Measurements from ENCODE around the gene NCBP3.
A peak's percentile ranks its signal among the peaks of the same experiment; 100 is the strongest.
"Not testable (repeated sequence)": the region's sequence is repeated elsewhere in the genome, so short reads cannot be mapped to it uniquely, and the experiment has no call there.

NCBP3 gene

DNA sequence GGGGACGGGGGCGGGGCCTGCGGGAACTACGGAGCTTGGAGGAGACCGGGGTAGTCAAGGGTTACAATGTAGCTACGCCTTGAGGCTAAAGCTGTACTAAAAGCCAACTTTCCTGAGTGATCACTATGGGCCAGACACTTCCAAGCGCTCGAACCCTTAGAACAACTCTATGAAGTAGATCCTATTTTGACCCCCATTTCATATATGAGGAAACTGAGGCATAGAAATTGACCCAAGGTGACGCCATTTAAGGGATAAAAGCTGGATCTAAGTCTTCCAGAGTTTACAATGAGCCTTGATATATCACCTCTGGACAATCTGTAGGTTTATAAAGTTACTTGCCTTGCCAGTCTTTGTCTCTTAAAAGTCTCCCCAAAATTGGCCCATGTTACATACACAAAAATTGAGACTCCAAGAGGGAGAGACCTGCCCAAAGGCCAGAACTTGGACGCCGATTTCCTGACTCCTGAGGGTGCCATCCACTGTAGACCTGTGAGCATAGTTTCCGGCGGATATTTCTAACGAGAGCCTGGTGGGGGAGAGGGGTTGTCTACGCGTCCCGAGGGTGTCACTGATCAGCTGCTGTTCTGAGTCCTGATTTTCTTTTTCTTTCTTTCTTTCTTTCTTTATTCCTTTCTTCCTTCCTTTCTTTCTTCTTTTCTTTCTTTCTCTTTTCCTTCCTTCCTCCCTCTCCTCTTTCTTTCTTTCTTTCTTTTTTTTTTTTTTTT, 555 bp upstream of the NCBP3 start:
- DNase-seq (ENCODE audit: low read depth in 2 of 2): no peak

DNA sequence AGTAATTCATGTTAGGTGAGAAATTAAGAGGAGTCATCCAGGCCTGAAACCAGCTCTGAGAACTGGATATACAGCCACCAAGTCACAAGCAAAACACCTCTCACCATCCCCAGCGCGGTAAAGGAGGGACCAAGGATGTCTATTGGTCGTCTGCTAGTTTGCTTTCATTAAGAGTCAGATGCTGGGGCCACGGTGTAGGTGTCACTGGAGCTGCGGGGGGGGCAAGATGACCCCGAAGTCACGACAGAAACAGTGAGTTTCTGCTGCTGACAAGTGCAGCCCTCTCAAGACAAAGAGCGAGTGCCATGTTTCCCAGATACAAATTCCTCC, 790 bp downstream of the NCBP3 start:
- peak; percentile 17 to 23 for DNase-seq (ENCODE audit: low read depth in 2 of 2)

DNA sequence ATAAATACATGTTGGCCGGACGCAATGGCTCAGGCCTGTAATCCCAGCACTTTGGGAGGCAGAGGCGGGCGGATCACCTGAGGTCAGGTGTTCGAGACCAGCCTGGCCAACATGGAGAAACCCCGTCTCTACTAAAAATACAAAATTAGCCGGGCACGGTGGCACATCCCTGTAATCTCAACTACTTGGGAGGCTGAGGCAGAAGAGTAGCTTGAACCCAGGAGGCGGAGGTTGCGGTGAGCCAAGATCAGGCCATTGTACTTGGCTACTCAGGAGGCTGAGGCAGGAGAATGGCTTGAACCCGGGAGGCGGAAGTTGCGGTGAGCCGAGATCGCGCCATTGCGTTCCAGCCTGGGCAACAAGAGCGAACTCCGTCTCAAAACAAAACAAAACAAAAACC, 1.5 kb downstream of the NCBP3 start:
- DNase-seq (ENCODE audit: low read depth in 2 of 2): not testable (repeated sequence)

DNA sequence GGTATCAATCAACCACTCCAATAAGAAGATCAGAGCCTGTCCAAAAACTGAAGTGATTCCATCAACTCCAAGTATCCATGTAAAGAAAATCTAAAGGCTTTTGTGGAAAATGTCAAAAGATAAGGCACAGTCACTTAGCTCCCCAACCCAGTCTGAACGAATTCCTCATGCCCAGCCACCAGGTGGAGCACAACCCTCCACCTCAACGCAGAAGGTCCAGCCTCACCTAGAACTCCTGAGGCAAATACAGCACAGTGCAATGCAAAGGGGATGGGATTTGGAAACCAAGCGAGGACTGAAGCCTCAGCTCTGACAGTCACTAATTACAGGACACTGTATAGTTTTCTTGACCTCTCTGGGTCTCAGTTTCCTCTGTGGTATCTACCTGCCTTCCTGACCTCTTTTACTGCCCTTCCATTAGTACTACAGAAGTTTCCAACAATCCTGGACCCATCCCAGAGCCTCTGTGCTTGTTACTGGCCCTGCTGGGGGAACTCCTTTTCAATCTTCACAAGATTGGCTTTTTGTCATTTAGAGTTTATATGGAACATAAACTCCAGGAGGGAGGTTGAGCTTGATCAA, 2.0 kb downstream of the NCBP3 start:
- peak; percentile 37 for DNase-seq (ENCODE audit: low read depth in 2 of 2)

DNA sequence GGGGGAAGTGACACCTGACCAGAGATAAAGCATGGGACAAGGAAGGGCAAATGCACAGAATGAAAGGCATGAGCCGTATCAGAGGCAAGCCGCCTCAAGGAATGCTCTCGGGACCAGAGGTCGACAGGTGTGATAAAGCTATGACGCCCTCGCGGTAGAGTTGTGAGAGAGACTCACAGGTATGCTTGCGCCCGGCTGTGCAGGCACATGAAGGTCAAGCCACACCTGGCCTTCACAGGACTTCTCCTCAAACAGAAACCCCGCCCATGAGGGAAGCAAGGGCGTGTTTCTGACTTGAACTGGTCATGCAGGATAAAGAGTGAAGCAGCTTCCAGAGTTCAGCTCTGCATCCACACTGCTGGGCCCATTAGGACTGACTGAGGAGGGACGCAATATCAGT, 7.8 kb downstream of the NCBP3 start:
- no peak for DNase-seq (ENCODE audit: low read depth in 2 of 2)

DNA sequence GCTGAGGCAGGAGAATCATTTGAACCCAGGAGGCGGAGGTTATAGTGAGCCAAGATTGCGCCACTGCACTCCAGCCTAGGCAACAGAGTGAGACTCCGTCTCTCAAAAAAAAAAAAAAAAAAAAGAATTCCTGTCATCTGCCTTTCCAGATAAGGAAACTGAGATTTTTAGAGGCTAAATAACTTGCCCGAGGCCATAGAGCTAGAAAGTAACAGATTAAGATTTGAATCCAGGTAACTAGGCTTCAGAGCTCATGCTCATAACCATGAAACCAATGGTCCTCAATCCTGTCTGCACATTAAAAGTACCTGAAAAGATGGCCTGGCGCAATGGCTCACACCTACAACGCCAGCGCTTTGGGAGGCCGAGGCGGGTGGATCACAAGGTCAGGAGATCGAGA, 9.5 kb downstream of the NCBP3 start:
- DNase-seq (ENCODE audit: low read depth in 2 of 2): no peak

DNA sequence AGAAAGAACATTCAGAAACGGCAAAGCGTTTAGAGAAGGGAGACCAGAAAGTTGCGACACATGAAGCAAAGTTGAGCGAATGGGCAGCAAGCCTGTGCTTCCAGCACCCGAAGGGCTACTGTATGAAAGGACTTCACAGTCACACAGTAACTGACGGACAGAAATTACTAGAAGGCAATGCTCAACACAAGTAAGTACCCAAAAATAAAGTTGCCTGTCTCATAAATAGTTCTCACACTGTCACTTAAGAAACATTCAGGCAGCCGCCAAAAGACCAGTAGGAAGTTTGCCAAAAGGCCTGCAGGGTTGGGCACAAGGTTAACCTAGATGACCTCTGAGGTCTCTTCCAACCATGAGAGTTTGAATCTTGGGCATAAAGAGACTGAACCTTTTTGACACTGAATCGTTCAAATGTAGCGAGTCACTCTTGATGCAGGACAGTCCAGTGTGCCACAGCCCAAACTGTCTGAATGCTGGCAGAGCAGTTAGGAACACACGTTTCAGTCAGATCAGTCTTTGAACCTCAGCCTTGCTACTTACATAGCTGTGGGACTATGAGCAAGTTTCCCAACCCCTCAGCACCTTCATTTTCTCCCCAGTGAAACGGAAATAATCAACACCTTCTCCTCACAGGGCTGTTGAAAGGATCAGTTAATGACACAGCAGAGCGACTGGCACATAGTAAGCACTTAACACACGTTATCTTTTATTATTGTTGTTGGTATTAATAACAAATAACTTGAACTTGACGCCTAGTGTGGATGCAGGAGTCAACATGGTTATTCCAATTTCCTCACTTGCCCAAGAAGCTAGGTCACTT, 10.4 kb downstream of the NCBP3 start:
- DNase-seq (ENCODE audit: low read depth in 2 of 2): no peak

DNA sequence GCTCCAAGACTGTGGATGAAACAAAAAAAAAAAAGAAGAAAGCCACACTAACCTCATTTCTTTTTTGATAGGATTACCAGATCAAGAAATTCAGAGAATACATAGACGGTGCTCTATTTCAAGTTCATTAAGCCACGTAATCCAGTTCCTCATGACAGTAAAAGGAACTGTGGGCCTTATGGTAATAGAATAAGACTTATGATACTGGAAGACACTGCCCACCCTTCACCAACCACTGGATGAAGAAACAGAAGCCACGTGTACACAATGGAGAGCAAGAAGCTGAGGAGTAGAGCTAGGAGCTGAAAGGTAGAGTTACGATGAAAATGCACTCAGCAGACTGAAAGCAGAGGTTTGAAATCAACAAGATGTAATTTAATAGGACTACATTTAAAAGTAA, 11.2 kb downstream of the NCBP3 start:
- DNase-seq (ENCODE audit: low read depth in 2 of 2): no peak

DNA sequence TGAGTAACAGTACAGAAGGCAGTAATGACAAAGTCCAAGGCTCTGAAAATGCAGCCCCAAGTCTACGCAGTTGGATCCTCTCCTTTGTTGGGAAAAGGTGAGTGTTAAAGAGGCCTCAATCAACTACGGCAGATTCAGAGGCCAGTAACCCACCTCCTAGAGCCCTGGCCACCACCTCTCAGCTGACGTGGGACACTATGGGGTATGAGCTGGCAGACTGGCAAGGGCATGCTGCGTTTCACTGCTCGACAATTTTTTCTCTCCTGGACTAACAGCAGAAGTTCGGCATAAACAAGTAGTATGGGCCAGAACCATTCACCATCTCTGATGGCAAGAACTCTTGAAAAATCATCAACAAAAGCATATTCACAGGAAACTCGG, 17.2 kb downstream of the NCBP3 start:
- DNase-seq (ENCODE audit: low read depth in 2 of 2): no peak

DNA sequence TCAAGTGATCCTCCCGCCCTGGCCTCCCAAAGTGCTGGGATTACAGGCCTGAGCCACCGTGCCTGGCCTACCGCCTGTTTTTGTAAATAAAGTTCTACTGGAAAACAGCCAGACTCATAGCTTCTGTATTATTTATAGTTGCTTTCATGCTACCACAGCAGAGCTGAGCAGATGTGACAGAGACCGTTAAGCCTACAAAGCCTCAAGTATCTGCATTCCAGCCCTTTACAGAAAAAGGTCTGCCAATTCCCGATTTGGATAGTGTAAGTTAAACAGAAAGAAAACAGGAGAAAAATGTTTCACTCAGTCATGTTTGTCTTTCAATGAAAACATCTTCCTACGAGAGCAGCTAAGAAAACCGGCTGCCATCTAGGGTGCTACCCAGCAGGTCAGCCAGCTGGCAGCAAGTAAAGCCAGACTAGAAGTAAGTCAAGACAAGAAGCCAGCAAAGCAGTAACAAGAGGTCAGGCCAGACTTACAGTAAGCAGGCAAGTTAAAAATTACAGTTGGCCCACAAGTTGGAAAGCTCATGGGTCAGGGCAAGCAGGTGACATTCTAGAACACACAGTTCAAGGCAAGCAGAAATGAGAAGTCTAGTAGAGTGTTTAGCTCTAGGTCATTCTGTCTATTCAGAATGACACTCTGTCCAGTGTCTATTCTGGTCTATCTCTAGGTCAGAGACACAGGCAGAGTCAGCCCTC, 17.7 kb downstream of the NCBP3 start:
- no peak for DNase-seq (ENCODE audit: low read depth in 2 of 2)

DNA sequence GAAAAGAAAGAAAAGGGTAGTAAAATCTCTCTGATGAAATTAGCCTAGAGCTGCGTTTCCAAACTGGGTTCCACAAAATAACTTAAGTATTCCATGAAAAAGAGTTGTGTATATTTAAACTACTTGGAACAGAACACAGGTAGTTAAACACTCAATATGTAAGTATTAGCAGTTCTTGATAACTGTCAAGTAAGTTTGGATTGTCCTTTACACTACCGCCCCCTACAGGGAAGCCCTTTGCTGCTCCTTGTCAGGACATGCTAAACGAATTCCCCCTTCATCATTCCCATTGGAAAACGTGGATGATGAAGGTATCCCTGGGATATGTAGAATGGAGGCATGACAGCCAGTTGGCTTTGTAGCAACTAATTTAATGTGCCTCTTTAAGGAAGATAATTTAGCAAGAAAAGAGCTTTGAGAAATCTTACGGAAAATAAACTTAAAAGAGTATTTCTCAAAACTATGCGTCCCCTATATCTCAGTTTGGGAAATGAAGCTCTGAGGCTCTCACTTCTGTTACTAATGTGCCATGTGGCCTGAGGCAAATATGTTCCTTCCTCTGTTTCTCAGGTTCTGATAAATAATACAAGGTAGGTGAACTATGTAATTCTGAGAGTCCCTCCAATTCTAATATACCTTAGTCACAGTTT, 18.8 kb downstream of the NCBP3 start:
- peak; percentile 30 to 71 for DNase-seq (ENCODE audit: low read depth in 2 of 2)

DNA sequence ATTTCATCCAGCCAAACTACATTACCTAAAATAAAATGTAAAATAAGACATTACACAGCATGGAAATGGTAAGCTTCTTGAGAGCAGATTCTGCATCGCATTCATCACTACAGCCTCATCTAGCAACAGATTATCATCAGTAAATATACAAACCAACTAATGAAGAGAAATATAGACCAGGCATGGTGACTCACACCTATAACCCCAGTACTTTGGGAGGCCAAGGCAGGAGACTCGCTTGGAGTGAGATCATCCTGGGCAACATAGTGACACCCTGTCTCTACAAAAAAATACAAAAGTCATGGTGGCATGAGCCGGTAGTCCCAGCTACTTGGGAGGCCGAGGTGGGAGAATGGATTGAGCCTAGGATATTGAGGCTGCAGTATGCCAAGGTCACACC, 19.9 kb downstream of the NCBP3 start:
- DNase-seq (ENCODE audit: low read depth in 2 of 2): no peak

DNA sequence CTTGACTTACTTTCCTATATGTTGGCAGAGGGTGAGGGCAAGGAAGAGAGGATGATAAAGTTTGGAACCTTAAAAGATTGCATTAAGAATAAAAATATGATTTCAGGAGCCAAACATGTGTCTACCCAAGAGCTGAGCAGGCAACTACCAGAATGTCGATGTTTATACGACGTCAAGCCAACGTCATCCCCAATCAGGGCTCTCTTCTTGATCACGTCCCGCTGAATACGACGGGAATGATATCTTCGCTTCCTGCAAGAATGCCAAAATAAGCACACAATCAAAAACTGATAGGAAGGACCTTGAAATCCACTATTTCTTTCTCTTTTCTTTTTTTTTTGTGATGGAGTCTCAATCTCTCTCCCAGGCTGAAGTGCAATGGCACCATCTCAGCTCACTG, 24.9 kb downstream of the NCBP3 start:
- DNase-seq (ENCODE audit: low read depth in 2 of 2): no peak

DNA sequence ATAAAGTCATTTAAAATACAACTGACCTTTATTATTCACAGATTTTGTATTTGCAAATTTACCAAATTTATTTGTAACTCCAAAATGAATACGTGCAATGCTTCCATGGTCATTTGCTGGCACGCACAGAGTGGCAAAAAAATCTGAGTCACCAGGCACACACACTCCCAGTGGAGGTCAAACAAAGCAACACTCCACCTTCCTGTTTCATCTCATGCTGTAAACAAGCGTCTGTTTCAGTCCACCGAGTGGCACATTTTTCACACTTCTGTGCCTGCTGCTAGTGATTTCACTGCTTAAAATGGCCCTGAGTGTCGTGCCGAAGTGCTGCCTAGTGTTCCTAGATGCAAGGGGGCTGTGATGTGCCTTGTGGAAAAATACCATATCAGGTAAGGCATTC, 27.3 kb downstream of the NCBP3 start:
- DNase-seq (ENCODE audit: low read depth in 2 of 2): no peak

DNA sequence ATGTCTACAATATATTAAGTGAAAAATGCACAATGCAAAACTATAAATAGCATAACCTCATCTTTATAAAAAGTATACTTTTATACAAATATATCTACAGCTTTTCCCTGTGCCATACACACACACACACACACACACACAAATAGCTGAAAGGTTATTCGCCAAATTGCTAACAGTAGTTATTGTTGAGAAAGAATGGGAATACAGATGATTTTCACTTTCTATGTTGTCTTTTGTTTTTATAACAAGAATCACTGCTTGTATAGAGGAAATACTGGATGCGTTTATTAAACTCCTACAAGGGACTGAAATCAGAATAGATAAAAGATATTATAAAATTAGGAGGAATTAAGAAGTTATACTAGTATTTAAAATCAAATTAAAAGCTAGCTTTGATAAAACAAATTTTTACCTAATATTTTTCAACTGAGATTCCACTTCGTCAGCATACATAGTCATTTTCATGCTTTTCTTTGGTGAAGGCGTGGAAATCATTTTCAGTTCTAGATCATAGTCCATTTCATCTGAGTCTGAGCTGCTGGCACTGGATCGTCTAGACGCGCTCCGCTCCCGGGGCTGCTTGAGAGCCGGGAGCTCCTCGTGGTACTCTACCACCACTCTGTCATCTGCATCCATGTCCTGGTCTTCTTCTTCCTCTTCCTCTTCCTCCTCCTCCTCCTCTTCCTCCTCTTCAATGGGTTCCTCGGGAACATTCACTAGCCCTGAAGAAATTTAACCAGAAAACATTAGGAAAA, 28.0 kb downstream of the NCBP3 start:
- DNase-seq (ENCODE audit: low read depth in 2 of 2): no peak

DNA sequence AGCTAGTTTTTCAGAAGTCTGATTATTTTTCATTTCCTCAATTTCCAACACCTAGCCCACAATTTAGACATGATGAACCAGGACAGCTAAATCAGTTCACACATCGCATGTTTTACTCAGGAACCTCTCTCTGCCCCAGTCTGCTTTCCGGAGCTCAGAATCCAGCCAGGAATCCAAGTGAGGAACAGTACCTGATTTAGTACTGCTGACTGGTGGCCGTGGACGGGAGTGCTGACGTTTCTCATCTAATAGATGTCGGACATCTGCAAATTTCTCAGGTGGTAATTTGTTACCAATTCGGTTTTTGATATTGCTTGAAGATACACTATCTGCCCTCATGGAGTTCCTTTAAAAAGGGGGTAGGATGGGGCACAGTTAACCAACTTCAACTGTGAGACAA, 30.1 kb downstream of the NCBP3 start:
- DNase-seq (ENCODE audit: low read depth in 2 of 2): no peak

DNA sequence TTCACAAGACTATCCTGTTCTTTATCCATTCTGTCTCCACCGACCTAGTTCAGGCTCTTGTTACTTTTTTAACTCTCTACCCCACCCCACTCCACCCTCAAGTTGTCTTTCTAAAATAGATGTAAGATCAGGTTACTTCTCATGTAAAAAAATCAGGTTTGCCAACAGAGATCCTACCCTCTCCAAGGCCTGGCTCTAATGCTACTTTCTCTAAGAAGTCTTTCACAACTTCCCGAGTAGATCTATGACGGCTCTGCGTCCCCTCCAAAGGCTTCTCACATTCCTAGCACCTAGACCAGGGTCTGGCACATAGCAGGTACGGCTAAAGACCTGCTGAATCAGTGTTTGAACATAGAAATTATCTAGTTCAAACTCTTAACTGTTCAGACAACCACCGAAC, 30.9 kb downstream of the NCBP3 start:
- DNase-seq (ENCODE audit: low read depth in 2 of 2): no peak

DNA sequence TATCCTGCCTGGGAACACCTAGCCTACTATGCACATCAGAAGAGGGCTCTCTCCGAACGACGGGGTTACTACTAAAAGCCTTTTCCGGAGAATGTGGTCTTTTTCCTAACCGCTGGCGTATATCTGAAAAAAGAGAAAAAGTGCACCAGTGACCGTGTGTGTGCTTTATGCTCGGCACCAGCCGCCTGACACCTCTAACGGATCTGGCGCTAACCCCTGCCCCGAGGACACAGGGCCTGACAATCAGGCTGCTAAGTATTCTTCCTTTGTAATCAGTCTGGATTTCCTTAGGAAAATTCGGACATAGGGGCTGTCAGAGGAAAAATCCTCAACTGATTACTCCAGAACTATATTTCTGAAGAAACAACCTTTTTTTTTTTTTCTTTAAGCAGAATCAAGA, 31.7 kb downstream of the NCBP3 start:
- DNase-seq (ENCODE audit: low read depth in 2 of 2): no peak

DNA sequence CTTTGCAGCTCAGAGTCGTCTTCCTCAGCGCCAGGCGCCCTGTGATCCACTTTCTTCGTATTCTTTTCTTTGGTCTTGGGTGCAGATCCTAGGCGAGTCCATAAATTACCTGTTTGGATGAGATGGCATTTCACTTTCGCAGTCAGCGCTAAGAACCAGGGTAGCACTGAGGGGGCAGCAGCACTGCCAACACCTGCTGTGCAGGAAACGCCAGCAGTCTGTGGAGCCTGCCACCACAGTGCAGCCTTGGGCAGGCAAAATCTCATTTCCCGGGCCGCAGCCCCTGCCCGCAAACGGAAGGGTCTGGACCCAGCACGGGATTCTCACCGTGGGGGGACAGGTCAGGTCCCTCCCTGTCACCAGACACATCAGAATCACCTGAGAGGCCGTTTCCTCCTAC, 32.9 kb downstream of the NCBP3 start:
- DNase-seq (ENCODE audit: low read depth in 2 of 2): no peak

DNA sequence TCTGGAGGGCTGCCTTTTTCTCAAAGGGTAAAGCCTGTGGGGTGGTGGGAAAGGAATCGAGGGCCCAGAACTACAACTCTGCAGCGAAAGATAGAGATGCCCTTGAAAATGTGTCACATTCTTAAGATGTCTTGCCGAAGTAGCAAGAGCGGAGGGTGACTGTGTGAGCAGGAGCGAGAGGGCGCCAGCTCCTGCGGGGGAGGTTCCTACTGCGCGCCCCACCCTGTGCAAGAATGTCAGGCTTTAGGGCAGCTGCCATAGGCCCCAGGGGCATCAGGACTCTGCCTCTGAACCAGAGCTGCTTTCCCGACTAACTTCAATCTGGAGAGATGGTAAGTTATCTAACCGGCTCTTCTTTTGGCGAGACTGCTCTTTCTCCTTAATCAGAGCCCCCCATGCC, 33.3 kb downstream of the NCBP3 start:
- no peak for DNase-seq (ENCODE audit: low read depth in 2 of 2)

DNA sequence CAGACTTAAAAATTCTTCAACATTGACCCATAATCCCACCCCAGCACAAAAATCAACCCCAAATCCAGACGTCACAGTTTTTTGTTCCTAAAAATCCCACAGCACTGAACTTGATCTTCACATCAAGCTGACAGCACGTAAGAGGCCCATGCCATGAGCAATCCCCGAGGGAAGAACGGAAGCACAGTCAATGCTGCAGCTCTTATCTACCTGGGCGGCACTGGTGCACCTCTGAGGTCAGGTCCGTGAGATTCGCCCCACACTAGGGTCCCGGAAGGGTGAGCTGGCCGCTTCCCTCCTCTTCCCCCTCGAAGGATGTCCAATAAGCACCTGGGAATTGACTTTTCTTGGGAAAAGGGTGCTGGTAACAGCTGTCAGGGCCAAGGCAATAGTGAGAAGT, 33.8 kb downstream of the NCBP3 start:
- no peak for DNase-seq (ENCODE audit: low read depth in 2 of 2)
